HG02840 (cell line): ENCODE results near the gene POM121L12.

ENCODE experiments used
- ATAC-seq: cut with Tn5 transposase; IDR thresholded peaks from one replicate; pipeline ENCODE4 v1.9.1; 2021; ENCODE audit warnings: mild to moderate bottlenecking, moderate library complexity, moderate number of reproducible peaks; ENCODE audit not compliant: unreplicated experiment, low FRiP score

The POM121L12 gene

DNA sequence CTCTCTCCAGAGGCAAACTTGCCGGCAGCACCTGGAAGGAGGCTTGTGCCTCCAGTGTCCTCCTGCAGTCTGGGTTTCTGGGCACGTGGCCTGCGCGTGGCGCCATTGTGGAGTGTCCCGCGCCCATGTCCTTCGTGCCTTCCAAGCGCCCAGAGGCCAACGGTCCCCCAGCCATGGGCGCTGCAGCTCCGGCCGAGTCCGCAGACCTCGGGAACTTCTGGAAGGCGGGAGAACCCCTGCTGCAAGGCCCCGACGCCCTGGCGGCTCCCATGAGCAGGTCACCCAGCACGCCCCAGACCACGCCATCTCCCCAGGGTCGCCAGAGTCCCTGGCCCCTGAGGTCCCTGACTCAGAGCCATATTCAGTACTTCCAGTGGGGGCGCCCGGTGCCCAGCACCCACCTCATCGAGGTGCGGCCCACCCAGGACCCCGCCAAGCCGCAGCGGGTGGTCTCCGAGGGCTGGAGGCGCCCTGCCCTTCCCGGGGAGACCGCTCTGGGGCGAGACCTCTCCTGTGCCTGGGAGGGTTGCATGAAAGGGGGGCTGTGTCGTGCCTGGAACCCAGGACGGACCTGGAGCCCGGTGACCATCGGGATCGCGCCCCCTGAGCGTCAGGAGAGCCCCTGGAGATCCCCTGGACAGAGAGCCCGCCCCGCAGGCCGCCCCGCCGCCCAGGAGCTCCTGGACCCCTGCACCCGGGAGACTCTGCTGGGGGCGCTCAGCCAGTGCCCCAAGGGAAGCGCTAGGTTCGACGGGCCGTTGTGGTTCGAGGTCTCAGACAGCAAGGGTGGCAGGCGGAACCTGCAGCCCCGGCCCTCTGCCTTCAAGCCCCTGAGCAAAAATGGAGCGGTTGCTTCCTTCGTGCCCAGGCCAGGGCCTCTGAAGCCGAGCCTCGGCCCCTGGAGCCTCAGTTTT, at the start of gene POM121L12:
TSS of gene POM121L12 (plus strand) at position 135 of the 914 bp plus-strand sequence. CDS start at position 174, 39 bp downstream.
- no peak for ATAC-seq

DNA sequence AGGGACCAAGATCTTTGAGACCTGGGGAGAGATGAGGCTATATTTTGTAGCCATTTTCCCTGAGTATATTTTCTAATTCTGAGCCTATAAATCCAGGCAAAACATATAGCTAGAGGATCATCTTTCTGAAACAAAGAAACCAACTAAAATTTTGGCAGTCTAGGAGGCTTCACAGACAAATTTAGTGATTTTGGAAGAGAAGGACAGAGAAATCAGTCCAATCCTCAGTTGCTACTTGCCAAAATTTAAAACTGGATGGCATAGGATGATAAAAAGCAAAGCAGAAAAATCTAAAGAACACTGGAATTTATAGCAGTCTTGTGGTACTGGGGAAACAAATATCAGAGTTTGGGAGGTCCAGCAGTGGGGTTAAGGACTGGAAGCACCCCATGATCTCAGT, 43.4 kb upstream of the POM121L12 start:
- ATAC-seq, result no peak

DNA sequence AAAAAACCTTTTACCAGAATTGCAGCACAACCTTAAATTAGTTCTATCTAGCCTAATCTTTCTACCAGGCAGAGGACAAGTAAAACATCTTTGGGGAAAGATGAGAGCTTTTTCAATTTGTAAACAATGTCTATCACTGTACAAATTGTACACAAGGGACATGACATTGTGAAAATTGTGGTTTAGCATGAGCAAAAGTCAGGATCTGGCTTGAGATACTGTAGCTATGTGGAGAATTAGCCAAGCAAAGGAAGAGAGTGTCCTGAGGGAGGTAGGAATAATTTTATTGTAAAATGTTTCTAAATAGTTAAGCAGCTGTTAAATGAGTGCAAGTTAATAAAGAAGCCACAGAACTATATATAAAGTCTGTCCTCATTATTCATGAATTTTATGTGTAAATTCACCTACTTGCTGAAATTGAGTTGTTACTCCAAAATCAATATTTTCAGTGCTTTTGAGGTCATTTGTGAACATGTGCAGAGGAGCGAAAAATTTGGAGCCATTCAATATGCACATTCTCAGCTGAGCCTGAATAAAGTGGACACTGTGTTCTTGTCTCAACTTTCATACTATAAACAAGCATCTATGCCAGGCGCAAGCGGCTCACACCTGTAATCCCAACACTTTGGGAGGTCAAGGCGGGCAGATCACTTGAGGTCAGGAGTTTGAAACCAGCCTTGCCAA, 42.8 kb upstream of the POM121L12 start:
- no peak for ATAC-seq

DNA sequence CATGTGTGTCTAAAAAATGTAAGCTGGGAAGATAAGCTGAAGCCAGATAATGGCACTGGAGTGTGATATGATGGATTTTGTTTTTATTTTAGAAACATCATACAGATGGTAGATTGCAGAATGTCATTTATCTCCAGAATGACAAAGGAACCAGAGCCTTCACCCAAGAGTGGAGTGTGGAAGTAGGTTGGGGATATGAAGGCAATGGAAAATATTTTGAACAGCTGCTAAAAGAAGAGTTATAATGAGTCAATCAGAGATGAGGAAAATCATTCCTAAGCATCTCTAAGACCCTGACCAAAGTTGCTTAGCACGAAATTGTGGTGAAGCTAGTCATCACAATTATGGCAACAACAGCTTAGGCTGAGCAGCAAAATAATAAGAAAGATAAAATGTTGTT, 39.8 kb upstream of the POM121L12 start:
- ATAC-seq, result no peak

DNA sequence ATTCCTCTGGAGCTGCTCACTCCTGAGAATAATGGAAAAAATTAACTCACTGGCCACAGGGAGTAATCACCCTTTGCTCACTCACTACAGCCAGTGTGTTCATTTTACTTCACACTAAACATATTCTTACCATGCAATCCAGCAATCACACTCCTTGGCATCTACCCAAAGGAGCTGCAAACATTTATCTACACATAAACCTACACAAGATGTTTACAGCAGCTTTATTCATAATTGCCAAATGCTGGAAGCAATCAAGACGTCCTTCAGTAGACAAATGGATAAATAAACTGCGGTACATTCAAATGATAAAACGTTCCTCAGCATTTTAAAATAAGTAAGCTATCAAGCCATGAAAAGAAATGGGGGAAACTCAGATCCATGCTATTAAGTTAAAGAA, 34.2 kb upstream of the POM121L12 start:
- ATAC-seq, result no peak

DNA sequence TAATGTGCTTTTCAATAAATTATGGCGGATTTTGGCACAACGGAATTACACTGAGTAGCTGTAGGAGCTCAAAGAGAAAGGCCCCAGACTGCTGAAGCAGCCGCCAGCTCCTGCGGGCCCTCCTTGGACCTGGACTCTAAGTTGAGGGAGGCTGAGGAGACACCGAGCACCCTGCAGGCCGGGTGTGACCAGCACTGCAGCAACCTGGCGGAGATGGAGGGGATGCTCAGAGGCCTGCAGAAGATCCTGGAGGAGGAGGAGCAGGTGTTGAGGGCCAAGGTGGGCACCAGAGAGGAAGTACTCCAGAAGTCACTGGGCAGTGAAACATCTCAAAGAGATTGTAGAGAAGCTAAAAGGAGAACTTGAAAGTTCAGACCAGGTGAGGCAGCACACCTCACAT, 33.0 kb upstream of the POM121L12 start:
- ATAC-seq, result no peak

DNA sequence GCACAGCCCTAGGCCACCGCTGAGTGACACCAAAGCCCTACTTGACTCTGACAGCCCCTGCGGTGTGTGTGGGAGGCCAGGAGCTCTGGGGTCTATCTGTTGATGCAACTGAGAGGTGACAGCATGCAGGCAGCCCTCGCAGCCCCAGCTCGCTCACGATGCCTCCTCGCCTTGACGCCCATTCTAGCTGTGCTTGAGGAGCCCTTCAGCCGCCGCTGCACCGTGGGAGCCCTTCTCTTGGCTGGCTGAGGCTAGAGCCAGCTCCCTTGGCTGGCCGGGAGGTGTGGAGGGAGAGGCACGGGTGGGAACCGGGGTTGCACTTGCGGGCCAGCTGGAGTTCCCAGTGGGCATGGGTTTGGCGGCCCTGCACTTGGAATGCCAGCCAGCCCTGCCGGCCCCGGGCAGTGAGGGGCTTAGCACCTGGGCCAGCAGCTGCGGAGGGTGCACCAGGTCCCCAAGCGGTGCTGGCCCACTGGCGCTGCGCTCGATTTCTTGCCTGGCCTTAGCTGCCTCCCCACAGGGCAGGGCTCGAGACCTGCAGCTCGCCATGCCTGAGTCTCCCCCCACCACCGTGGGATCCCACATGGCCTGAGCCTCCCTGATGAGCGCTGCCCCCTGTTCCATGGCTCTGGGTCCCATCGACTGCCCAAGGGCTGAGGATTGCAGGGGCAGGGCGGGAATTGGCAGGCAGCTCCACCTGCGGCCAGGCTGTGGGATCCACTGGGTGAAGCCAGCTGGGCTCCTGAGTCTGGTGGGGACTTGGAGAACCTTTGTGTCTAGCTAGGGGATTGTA, 31.6 kb upstream of the POM121L12 start:
- ATAC-seq, result no peak

DNA sequence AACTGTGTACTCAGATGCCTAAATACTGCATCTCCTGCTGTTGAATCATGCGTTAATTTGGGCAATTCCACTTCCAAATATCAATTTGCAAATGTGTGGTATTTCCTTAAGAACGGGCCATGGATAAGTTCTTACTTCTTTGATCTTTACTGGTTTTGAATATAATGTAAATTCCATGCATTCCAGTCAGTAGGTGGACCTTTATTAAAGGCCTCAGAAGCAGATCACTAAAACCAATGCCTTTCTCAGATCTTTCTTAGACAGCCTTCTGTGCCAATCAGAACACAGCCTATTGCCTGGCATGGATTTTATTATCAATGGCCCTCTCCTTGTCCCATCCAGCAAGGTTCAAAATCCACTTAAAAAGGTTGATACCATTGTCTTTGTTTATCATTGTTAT, 21.5 kb upstream of the POM121L12 start:
- no peak for ATAC-seq

DNA sequence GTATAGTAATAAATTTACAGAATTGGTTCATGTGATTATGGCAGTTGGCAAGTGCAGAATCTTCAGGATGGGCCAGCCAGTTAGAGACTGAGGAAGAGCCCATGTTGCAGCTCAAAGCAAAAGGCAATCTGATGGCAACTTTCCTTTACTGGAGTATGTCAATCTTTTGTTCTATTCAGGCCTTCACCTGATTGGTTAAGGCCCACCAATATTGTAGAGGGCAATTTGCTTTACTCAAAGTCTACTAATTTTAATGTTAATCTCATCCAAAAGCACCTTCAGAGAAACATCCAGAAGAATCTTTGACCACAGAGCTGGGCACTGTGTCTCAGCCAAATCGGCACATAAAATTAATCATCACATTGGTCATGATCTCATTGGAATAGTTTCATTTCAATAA, 20.0 kb upstream of the POM121L12 start:
- ATAC-seq, result no peak

DNA sequence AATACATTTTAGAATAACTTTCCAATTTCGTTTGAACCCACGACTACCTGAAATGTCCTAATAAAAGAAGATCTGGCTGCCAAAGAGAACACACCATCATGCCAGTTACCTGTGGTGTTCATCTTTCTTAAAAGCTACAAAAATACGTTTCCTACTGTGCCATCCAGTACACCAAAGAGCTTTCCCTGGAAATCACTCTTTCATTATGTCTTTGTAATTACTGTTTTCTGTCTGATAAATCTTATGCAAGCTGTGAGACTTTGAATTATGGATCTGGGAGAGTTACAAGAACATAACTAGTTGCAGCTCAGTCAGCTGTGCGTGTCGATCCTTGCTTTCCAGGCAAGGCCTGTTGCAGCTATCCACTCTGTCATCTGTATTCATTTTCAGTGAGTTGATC, 12.5 kb upstream of the POM121L12 start:
- no peak for ATAC-seq

DNA sequence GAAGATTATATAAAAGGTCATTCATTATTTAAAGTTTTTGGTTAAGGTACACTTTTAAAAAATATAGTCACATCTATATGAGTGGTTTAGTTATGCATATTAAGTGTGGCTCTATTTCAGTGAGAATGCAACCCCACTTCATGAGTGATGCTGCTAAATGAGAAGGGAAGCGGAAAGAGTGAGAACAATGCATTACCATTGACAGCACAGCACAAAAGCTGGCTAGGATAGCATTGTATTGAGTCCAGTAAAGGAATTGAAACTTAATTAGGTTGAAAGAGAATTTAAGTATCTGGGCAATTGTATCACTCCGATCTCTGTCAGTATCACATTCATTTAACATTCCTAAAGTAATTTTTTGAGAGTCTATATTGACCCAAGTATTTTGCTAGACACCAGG, 13.2 kb downstream of the POM121L12 start:
- no peak for ATAC-seq

DNA sequence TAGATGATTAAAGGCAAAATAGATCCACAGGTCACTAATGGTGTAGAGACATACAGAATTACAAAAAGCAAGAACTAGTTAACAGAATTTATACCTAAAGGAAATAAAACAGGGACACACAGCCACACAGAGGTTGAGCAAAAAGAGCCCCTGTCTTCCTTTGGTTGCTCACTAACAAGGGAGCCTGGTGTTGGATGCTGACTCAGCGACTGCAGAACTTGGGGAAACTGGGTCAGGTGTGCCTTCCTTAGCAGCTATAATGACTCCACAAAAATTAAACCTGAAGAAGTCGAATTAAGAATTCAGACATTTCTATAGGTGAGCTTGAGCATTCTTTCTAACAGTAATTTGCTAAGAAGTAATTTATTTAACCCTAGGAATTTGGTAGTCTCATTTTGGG, 15.0 kb downstream of the POM121L12 start:
- ATAC-seq, result no peak

DNA sequence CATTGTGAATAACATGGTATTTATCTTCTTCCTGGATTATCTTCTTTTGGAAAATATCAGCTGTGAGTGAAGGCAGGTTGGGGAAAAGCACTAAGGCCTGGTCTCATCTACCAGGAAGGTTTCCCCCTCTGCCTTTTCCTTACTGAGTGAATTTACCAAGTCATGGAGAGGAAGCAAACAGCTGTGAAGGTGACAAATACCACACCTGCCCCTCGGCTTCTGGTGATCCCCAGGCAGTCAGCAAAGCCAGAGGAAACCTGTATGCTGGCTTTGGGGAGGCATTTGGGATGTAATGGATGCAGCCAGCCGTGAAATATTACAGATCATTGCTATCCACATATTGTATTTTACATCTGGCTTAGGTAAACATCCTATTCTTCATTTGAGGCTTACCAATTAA, 24.2 kb downstream of the POM121L12 start:
- ATAC-seq, result no peak

DNA sequence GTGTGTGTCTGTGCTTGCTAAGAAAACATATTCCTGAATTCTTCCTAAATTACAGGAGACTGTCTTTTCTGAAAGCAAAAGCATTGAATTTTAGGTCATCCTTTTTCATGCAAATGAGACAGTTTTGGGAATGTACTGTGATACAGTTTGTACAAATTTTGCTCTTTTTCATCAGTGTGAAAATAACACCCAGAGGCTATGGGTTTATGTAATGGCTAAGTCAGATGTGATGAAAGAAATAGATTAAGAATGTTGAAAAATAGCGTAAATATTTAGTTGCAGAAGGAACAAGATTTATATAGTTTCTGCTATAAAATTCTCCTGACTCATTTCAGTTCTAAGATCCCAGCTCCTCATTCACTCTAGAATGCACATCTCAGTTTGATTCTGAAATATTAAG, 24.6 kb downstream of the POM121L12 start:
- no peak for ATAC-seq

DNA sequence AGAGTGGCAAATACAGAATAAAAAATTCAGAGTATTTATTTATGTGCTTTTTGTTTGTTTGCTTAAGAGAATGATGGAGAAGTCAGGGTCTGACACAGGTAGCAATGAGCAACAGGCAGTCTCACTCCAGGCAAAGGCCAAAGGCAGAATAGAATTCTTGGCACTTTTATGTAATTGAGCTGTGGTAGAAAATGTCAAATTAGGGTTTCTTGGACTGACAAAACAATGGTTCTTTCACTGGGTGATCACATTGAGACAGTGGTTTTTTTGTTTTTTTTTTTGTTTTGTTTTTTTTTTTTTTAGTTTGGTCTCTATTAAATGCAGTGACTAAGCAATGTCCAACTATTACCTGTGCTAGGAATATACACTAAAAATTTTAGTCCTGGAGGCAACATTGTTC, 27.4 kb downstream of the POM121L12 start:
- no peak for ATAC-seq

DNA sequence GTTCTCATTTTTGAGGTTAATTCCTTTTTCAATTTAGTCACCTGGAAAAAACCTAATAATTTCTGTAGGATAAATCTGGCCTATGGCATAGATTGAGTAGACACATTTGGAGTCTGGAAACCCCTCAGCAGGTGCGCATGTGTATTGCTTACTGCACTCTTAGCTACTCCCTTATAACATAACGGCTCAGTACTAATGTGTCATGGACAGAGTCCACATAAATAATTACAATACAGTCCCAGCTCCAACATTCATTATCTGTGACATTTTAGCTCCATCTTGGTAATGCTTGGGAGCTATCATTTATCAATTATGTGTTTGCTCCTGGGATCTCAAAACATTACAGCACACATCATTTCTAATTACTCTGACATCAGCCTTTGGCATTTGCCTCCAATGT, 33.2 kb downstream of the POM121L12 start:
- no peak for ATAC-seq

DNA sequence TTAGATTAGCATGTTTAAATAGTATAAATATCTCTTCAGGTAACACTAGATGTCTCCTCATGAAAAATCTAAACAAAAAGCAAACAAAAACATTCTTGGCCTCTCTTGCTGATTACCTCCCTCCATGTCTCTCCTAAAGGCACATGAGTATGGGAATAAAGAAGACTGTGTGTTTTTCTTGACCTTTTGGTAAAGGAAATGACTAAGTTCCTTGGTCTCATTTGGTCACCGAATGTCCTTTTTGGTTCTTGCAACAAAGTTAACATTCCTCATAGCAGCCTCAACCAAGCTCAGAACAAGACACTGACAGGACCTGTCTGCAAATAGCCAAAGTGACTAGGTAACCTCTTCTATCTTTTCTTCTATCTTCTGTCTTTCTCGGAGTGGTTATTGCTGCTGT, 35.5 kb downstream of the POM121L12 start:
- ATAC-seq, result no peak
